Measurements from ENCODE around the gene REXO2. TPM values are rescaled to one million over a fixed set of nuclear protein-coding genes. Genes with fewer than 3 reads are reported as not detected.
A peak's percentile ranks its signal among the peaks of the same experiment; 100 is the strongest.

Gene REXO2
- total and polyA plus RNA-seq, 2 of the 13 experiments (the other 11 are each of a cell fraction or from before 2014, with no cell fraction given): 95.6 to 104 TPM

DNA sequence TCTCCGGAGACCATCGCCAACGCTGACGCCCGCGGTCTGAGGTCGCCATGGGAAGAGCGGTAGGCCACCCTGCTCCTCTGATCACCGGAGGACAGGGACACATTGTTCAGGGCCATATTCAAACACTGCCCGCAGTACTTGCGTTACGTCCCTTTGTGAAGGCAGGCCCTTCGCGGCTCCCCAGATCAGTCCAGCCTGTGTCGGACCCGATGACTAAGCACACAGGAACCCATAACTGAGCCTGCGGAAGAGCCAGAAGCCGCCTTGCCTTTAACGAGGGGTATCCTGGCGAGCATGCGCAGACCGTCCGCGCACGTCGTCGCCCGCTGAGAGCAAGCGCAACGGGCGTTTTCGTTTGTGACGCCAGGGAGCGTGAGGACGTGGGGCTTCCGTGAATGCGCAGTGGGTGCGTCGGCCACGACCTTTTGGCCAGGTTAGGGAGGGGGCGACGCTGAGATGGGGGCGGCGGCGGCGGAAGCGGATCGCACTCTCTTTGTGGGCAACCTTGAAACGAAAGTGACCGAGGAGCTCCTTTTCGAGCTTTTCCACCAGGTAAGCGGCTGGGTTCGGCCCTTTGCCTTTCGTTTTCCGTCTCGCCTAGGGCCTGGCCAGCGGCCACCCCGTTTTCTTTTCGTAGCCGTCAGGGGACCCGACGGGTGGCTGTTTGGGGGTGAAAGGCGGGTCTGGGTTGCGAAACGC lies 38.9 kb upstream of the REXO2 start, which contains the start of the genes C11orf71 and RBM7 (continued):
- 0 out of 2 replicates have a peak, but pooled peaks have one; percentile 86 for TF ChIP-seq CEBPG (CRISPR knock-in tag; IDR thresholded peaks at IDR 0.05)
- TF ChIP-seq, protein P1, sequence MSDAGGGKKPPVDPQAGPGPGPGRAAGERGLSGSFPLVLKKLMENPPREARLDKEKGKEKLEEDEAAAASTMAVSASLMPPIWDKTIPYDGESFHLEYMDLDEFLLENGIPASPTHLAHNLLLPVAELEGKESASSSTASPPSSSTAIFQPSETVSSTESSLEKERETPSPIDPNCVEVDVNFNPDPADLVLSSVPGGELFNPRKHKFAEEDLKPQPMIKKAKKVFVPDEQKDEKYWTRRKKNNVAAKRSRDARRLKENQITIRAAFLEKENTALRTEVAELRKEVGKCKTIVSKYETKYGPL (CRISPR knock-in tag; IDR thresholded peaks at IDR 0.05): no peak
- TF ChIP-seq RARG (CRISPR knock-in tag; IDR thresholded peaks at IDR 0.05; ENCODE audit: low read depth): no peak
- TF ChIP-seq, protein P2, sequence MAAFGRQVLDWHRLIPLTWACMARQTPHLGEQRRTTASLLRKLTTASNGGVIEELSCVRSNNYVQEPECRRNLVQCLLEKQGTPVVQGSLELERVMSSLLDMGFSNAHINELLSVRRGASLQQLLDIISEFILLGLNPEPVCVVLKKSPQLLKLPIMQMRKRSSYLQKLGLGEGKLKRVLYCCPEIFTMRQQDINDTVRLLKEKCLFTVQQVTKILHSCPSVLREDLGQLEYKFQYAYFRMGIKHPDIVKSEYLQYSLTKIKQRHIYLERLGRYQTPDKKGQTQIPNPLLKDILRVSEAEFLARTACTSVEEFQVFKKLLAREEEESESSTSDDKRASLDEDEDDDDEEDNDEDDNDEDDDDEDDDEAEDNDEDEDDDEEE (CRISPR knock-in tag; IDR thresholded peaks at IDR 0.05): peak; percentile 69; the same call in 1 of the 2 replicates
- no peak for TF ChIP-seq EEA1 (CRISPR knock-in tag; IDR thresholded peaks at IDR 0.05; ENCODE audit: borderline replicate concordance)
- 0 out of 2 replicates have a peak, but pooled peaks have one; percentile 43 for TF ChIP-seq ZNF879 (CRISPR knock-in tag; IDR thresholded peaks at IDR 0.05)
- peak; percentile 64 for TF ChIP-seq RXRB (CRISPR knock-in tag; IDR thresholded peaks at IDR 0.05; ENCODE audit: borderline replicate concordance)
- TF ChIP-seq, protein P3, sequence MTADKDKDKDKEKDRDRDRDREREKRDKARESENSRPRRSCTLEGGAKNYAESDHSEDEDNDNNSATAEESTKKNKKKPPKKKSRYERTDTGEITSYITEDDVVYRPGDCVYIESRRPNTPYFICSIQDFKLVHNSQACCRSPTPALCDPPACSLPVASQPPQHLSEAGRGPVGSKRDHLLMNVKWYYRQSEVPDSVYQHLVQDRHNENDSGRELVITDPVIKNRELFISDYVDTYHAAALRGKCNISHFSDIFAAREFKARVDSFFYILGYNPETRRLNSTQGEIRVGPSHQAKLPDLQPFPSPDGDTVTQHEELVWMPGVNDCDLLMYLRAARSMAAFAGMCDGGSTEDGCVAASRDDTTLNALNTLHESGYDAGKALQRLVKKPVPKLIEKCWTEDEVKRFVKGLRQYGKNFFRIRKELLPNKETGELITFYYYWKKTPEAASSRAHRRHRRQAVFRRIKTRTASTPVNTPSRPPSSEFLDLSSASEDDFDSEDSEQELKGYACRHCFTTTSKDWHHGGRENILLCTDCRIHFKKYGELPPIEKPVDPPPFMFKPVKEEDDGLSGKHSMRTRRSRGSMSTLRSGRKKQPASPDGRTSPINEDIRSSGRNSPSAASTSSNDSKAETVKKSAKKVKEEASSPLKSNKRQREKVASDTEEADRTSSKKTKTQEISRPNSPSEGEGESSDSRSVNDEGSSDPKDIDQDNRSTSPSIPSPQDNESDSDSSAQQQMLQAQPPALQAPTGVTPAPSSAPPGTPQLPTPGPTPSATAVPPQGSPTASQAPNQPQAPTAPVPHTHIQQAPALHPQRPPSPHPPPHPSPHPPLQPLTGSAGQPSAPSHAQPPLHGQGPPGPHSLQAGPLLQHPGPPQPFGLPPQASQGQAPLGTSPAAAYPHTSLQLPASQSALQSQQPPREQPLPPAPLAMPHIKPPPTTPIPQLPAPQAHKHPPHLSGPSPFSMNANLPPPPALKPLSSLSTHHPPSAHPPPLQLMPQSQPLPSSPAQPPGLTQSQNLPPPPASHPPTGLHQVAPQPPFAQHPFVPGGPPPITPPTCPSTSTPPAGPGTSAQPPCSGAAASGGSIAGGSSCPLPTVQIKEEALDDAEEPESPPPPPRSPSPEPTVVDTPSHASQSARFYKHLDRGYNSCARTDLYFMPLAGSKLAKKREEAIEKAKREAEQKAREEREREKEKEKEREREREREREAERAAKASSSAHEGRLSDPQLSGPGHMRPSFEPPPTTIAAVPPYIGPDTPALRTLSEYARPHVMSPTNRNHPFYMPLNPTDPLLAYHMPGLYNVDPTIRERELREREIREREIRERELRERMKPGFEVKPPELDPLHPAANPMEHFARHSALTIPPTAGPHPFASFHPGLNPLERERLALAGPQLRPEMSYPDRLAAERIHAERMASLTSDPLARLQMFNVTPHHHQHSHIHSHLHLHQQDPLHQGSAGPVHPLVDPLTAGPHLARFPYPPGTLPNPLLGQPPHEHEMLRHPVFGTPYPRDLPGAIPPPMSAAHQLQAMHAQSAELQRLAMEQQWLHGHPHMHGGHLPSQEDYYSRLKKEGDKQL (CRISPR knock-in tag; IDR thresholded peaks at IDR 0.05; ENCODE audit: low read depth): no peak
- TF ChIP-seq KLF9 (CRISPR knock-in tag; IDR thresholded peaks at IDR 0.05; ENCODE audit: low read depth): no peak
- TF ChIP-seq TBL1XR1 (IDR thresholded peaks at IDR 0.05; ENCODE audit: borderline replicate concordance, low read length, partially characterized antibody): no peak
- TF ChIP-seq KDM5A (IDR thresholded peaks at IDR 0.05; ENCODE audit: borderline replicate concordance, low read length): peak; percentile 57; the same call in 1 of the 2 replicates
- TF ChIP-seq EP300 (IDR thresholded peaks at IDR 0.05; ENCODE audit: low read depth in 2 of 2, low read length in 2 of 2): peak in 1 of 2 experiments; percentile 4; a peak in 1 of 4 replicates
- no peak; the same call in 1 of the 2 replicates for TF ChIP-seq EP300 (CRISPR knock-in tag; IDR thresholded peaks at IDR 0.05; ENCODE audit: borderline replicate concordance)
- TF ChIP-seq KAT7 (CRISPR knock-in tag; IDR thresholded peaks at IDR 0.05; ENCODE audit: borderline replicate concordance): no peak; the same call in 1 of the 2 replicates
- TF ChIP-seq CBFB (CRISPR knock-in tag; IDR thresholded peaks at IDR 0.05): peak; percentile 44
- no peak for TF ChIP-seq EHMT2 (IDR thresholded peaks at IDR 0.05; ENCODE audit: borderline replicate concordance, low read depth, low read length)
- TF ChIP-seq ZNF138 (CRISPR knock-in tag; IDR thresholded peaks at IDR 0.05; ENCODE audit: low read depth): no peak
- no peak for TF ChIP-seq ZBTB7A (CRISPR knock-in tag; IDR thresholded peaks at IDR 0.05)
- TF ChIP-seq, protein P4, sequence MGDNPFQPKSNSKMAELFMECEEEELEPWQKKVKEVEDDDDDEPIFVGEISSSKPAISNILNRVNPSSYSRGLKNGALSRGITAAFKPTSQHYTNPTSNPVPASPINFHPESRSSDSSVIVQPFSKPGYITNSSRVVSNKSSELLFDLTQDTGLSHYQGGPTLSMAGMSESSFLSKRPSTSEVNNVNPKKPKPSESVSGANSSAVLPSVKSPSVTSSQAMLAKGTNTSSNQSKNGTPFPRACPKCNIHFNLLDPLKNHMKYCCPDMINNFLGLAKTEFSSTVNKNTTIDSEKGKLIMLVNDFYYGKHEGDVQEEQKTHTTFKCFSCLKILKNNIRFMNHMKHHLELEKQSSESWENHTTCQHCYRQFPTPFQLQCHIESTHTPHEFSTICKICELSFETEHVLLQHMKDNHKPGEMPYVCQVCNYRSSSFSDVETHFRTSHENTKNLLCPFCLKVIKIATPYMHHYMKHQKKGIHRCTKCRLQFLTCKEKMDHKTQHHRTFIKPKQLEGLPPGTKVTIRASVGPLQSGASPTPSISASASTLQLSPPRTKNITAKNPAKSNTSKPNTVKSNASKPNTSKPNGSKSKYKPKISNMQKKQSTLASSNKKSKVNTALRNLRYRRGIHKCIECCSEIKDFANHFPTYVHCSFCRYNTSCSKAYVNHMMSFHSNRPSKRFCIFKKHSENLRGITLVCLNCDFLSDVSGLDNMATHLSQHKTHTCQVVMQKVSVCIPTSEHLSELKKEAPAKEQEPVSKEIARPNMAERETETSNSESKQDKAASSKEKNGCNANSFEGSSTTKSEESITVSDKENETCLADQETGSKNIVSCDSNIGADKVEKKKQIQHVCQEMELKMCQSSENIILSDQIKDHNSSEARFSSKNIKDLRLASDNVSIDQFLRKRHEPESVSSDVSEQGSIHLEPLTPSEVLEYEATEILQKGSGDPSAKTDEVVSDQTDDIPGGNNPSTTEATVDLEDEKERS (CRISPR knock-in tag; IDR thresholded peaks at IDR 0.05): peak; percentile 82
- TF ChIP-seq ZBTB21 (CRISPR knock-in tag; IDR thresholded peaks at IDR 0.05): 0 out of 2 replicates have a peak, but pooled peaks have one; percentile 28

All from HepG2 (cell line).